Measurements from ENCODE around the gene RNF39. TPM values are rescaled to one million over a fixed set of nuclear protein-coding genes. Genes with fewer than 3 reads are reported as not detected.

Gene RNF39
- total and polyA plus RNA-seq, 12 donors = 0.15 TPM; not detected in 11

DNA sequence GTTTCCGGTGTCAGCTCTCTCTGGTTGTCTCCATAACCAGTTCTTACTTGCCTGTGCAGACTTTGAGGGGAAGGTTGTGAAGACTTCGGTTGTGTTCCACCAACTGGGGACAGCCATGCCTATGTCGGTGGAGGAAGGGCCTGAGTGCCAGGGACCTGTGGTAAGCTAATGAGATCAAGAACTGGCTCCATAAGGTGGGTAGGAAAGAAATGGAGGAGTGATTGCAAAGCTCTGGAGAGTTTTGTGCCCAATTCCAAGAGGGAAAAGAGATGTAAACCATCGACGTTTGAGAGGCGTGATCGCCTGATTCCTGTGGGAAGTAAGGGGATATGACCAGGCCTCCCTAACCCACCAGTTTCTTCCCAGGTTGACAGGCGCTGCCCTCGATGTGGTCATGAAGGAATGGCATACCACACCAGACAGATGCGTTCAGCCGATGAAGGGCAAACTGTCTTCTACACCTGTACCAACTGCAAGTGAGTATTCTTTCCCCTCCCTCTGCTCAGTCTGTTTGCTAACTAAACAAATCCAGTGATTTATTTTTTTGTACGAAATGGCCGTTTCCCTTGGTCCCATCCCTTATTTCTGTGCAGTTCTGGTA is 13.6 kb downstream of the RNF39 start:
- Histone ChIP-seq H3K4me1 (peaks cover 8 to 49% (median 39%) of the 10 kb centered on the region in 9 donors), H3K36me3 (peaks cover 0 to 44% (median under 1%) of the 10 kb centered on the region in 9 donors), H3K4me3 (peak overlapping the region; percentile 66 to 94 (median 82)), H3K27me3 (no peaks in the 10 kb centered on the region), H3K9me3 (no peaks in the 10 kb centered on the region), H3K27ac (peak overlapping the region in 9 of 10 donors; percentile 54 to 95 (median 93))
- TF ChIP-seq, protein P1, sequence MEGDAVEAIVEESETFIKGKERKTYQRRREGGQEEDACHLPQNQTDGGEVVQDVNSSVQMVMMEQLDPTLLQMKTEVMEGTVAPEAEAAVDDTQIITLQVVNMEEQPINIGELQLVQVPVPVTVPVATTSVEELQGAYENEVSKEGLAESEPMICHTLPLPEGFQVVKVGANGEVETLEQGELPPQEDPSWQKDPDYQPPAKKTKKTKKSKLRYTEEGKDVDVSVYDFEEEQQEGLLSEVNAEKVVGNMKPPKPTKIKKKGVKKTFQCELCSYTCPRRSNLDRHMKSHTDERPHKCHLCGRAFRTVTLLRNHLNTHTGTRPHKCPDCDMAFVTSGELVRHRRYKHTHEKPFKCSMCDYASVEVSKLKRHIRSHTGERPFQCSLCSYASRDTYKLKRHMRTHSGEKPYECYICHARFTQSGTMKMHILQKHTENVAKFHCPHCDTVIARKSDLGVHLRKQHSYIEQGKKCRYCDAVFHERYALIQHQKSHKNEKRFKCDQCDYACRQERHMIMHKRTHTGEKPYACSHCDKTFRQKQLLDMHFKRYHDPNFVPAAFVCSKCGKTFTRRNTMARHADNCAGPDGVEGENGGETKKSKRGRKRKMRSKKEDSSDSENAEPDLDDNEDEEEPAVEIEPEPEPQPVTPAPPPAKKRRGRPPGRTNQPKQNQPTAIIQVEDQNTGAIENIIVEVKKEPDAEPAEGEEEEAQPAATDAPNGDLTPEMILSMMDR (IDR thresholded peaks at IDR 0.05) = no peak
- no peak for DNase-seq
- intact Hi-C loops (cut with DNase I) = loop anchor here in 1 of 10 donors (2.0 kb wide), 1 partner anchor 85 kb away; no protein-coding TSS in a partner anchor
- 59 to 62% methylated on average over 13 of the region's 13 CpGs for WGBS, 2 donors
- ATAC-seq = no peak

DNA sequence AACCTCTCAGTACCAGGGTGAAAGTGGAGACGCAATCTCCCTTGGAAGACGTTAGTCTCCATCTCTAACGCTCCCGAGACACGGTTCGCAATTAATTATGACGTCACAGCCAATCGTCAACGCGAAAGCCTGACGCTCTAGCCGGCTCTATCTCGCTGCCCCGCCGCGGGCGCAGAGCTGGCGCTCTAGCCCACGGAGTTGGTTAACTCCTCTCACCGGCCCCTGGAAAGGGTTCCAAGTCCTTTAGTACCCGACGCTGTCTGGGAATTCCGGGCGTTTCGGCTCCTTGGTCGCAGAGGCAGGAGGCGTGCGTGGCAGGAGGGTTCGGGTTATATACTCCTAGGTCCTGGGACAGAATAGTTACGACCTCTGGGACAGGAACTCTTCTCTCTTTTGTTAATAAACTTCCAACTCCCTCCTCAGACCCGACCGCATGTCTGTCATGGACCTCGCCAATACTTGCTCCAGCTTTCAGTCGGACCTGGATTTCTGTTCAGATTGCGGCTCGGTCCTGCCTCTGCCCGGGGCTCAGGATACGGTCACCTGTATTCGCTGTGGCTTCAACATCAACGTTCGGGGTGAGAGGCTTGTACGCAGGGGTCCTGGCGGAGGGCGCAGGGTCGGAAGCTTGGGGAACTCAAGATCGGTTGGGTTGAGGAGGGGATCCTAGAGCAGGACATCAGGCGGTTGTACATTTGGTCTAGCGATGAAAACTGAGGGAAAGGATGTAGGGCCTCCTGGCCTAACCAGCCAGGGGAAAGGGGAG is 14.3 kb downstream of the RNF39 start, which contains the start of gene POLR1H:
Gene POLR1H (plus strand): TSS at position 174 of the 766 bp plus-strand sequence. CDS start 260 bp downstream, at position 434.
- peak within 1 kb of the TSS; percentile 66 to 94 (median 82) for H3K4me3 ChIP-seq
- peak; percentile 97 to 99 (median 99) for ATAC-seq
- DNase-seq = peak; percentile 89 to 95
- H3K9me3 ChIP-seq = no peaks in the 10 kb centered on the region
- TF ChIP-seq, protein P1 (IDR thresholded peaks at IDR 0.05) = peak in 2 of 9 donors; percentile 4 to 29
- H3K27me3 ChIP-seq = no peaks in the 10 kb centered on the region
- H3K36me3 ChIP-seq = peaks cover 0 to 51% (median 7%) of the 10 kb centered on the region in 9 donors
- peaks cover 8 to 47% (median 37%) of the 10 kb centered on the region in 9 donors for H3K4me1 ChIP-seq
- peak within 1 kb of the TSS; percentile 43 to 95 (median 92) for H3K27ac ChIP-seq
- 0% methylated on average over 48 of the region's 48 CpGs for WGBS, 2 donors
- intact Hi-C loops (cut with DNase I) = loop anchor here in 1 of 10 donors (2.0 kb wide), 1 partner anchor 84 kb away; no protein-coding TSS in a partner anchor

DNA sequence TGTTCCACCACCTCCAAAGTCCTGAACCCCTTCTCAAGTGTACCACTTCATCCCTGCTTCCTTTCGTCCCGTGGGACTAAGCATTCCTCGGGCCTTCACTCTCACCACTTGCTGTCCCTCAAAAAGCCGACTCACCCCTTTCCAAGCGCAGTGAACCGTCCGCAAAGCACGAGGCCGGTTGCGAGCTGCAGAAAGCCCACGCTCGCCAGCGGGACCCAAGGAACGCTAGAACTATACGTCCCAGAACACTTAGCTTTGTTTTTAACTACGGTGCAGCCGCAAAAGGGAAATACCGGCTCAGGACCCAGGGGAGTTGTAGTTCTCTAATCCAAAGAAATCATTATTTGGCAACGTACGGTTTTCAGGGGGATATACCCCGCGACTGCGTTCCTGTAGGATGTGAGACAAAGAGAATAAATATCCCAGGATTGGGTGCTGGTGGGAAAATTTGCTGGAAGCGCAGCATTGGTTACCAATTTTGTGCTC is 14.9 kb downstream of the RNF39 start:
- ATAC-seq (peak; percentile 3 to 45 (median 32)), DNase-seq (peak in 1 of 2 donors; percentile 20)
- TF ChIP-seq, protein P1 (IDR thresholded peaks at IDR 0.05) = no peak
- WGBS, 2 donors = 0 to 1% methylated on average over 24 of the region's 24 CpGs
- Histone ChIP-seq H3K4me1 (peaks cover 4 to 41% (median 31%) of the 10 kb centered on the region in 9 donors), H3K27ac (peak overlapping the region; percentile 43 to 95 (median 92)), H3K9me3 (no peaks in the 10 kb centered on the region), H3K4me3 (peak overlapping the region; percentile 66 to 94 (median 82)), H3K27me3 (no peaks in the 10 kb centered on the region), H3K36me3 (peaks cover 0 to 57% (median 13%) of the 10 kb centered on the region in 9 donors)
- intact Hi-C loops (cut with DNase I) = loop anchor here in 1 of 10 donors (2.0 kb wide), 1 partner anchor 84 kb away; no protein-coding TSS in a partner anchor

DNA sequence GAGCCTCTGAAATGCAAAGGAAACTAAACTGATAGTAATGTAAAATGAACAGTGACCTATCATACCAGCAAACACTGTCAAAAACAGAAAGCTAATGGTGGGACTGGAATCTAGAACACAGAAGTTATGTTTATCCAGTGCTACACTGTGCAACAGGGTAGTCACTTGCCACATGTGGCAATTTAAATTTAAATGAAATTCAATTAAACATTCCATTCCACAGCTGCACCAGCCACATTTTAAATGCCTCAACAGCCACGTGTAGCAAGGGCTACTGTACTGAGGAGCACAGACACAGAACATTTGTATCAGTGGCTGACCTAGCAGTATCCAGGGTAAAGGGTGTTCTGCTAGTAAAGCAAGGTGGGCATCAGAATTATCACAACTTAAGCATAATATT is 20.1 kb downstream of the RNF39 start:
- Histone ChIP-seq H3K36me3 (peaks cover 0 to 55% (median 15%) of the 10 kb centered on the region in 9 donors), H3K4me1 (peaks cover 4 to 21% (median 11%) of the 10 kb centered on the region in 9 donors), H3K27ac (no peak overlapping the region), H3K9me3 (no peaks in the 10 kb centered on the region), H3K4me3 (no peak overlapping the region), H3K27me3 (no peaks in the 10 kb centered on the region)
- ATAC-seq = no peak
- intact Hi-C loops (cut with DNase I) = no loop called here
- TF ChIP-seq, protein P1 (IDR thresholded peaks at IDR 0.05) = no peak
- WGBS, 2 donors = 68 to 72% methylated on average over 1 of the region's 1 CpG
- DNase-seq = no peak
